HEK293 (cell line): ENCODE data around the gene DACT2.

Source experiments
- CTCF ChIP-seq: fragments of 450-650 bp; formaldehyde crosslinking; IDR thresholded peaks from 2 replicates; pipeline ENCODE4 v1.5.1; 2016; ENCODE audit warnings: missing biosample characterization, missing genetic modification characterization
- ZNF558 ChIP-seq: fragments of 450-650 bp; formaldehyde crosslinking; IDR thresholded peaks from 2 replicates; pipeline ENCODE4 v1.5.1; 2016; ENCODE audit warnings: missing biosample characterization, missing genetic modification characterization

- TF ChIP-seq CTCF (no peak), ZNF558 (no peak)
These were observed 19.2 kb upstream of the DACT2 start for GRCh38 chr6:168338777-168339176.
